Astrocyte of the cerebellum (primary cell): Measurements from ENCODE around the gene APC.
"Not testable (repeated sequence)": the region's sequence is repeated elsewhere in the genome, so short reads cannot be mapped to it uniquely, and the experiment has no call there.

Experiments
- DNase-seq: peaks from one replicate; pipeline ENCODE4 v3.0.0-alpha.2; 2011; ENCODE audit warnings: low read depth
- H3K4me3 ChIP-seq: 2 replicates; pipeline ENCODE4 v1.5.1; 2011; ENCODE audit warnings: mild to moderate bottlenecking, low read depth, low read length, moderate library complexity
- CTCF ChIP-seq: IDR thresholded peaks from 2 replicates; pipeline ENCODE4 v1.5.1; 2012; ENCODE audit warnings: low read length, low read depth, moderate library complexity, mild to moderate bottlenecking; ENCODE audit errors: missing control alignments
- in situ Hi-C: cut with HindIII; loops from 2 replicates; pipeline ENCODE4 v1.10.0; 2017; ENCODE audit warnings: low sequenced_read_pairs

The APC gene

GRCh38 chr5:112713206-112713605 lies 24.5 kb upstream of the APC start:
- no peak for DNase-seq
- in situ Hi-C loops, result no loop called here
- H3K4me3 ChIP-seq, result no peak overlapping the region
- TF ChIP-seq CTCF, result no peak

GRCh38 chr5:112716895-112717294 lies 20.8 kb upstream of the APC start:
- in situ Hi-C loops, DNase-seq, H3K4me3 ChIP-seq: not testable (repeated sequence)

- DNase-seq, result no peak
- no peak overlapping the region for H3K4me3 ChIP-seq
- in situ Hi-C loops, result no loop called here
- TF ChIP-seq CTCF, result no peak
Measured at GRCh38 chr5:112717506-112718082, 20.1 kb upstream of the APC start.

GRCh38 chr5:112718344-112718743 lies 19.3 kb upstream of the APC start:
- in situ Hi-C loops, result no loop called here

GRCh38 chr5:112720576-112720975 lies 17.1 kb upstream of the APC start:
- in situ Hi-C loops, result no loop called here
- no peak for DNase-seq
- TF ChIP-seq CTCF, result no peak
- no peak overlapping the region for H3K4me3 ChIP-seq

More at GRCh38 chr5:112718344-112718743, 19.3 kb upstream of the APC start:
- no peak for TF ChIP-seq CTCF
- DNase-seq, result no peak
- no peak overlapping the region for H3K4me3 ChIP-seq

- no peak for DNase-seq
- no peak overlapping the region for H3K4me3 ChIP-seq
- in situ Hi-C loops, result loop anchor here (5.0 to 25.0 kb wide), 2 partner anchors 42 to 163 kb away; no protein-coding TSS in a partner anchor
- TF ChIP-seq CTCF, result no peak
Measured at GRCh38 chr5:112724901-112725300, 12.8 kb upstream of the APC start.

GRCh38 chr5:112729630-112730029 lies 8.1 kb upstream of the APC start:
- no peak overlapping the region for H3K4me3 ChIP-seq
- no peak for DNase-seq
- in situ Hi-C loops, result loop anchor here (5.0 to 25.0 kb wide), 2 partner anchors 38 to 167 kb away; no protein-coding TSS in a partner anchor
- TF ChIP-seq CTCF, result no peak
